Measurements from ENCODE around the gene PRCC. TPM values are rescaled to one million over a fixed set of nuclear protein-coding genes. Genes with fewer than 3 reads are reported as not detected.

The PRCC gene
- polyA plus RNA-seq, 4 donors: 101 to 123 (median 105) TPM

- DNase-seq (ENCODE audit: low read depth in 4 of 4, low spot score in 2 of 4): no peak
Observed at GRCh38 chr1:156811168-156811567, 43.8 kb downstream of the PRCC start.

GRCh38 chr1:156812293-156812990 is 45.1 kb downstream of the PRCC start:
- no peak for DNase-seq (ENCODE audit: low read depth in 4 of 4, low spot score in 2 of 4)

- no peak for DNase-seq (ENCODE audit: low read depth in 4 of 4, low spot score in 2 of 4)
Observed at GRCh38 chr1:156813298-156813697, 46.0 kb downstream of the PRCC start.

GRCh38 chr1:156813750-156814570 is 46.6 kb downstream of the PRCC start:
- DNase-seq (ENCODE audit: low read depth in 4 of 4, low spot score in 2 of 4): no peak

GRCh38 chr1:156814571-156815260 is 47.4 kb downstream of the PRCC start:
- DNase-seq (ENCODE audit: low read depth in 4 of 4, low spot score in 2 of 4): no peak

GRCh38 chr1:156815307-156815826 is 48.0 kb downstream of the PRCC start:
- DNase-seq (ENCODE audit: low read depth in 4 of 4, low spot score in 2 of 4): peak in 2 of 4 donors; percentile 70 to 74

- DNase-seq (ENCODE audit: low read depth in 4 of 4, low spot score in 2 of 4): no peak
Observed at GRCh38 chr1:156815961-156816422, 48.7 kb downstream of the PRCC start.

- no peak for DNase-seq (ENCODE audit: low read depth in 4 of 4, low spot score in 2 of 4)
Observed at GRCh38 chr1:156816561-156817328, 49.4 kb downstream of the PRCC start, which contains the start of gene SH2D2A. TSS of gene SH2D2A (minus strand) at chr1:156816848. CDS start at chr1:156816708, 140 bp downstream.

GRCh38 chr1:156821801-156822200 is 54.5 kb downstream of the PRCC start:
- no peak for DNase-seq (ENCODE audit: low read depth in 4 of 4, low spot score in 2 of 4)

GRCh38 chr1:156822680-156823079 is 55.3 kb downstream of the PRCC start:
- DNase-seq (ENCODE audit: low read depth in 4 of 4, low spot score in 2 of 4): no peak

- DNase-seq (ENCODE audit: low read depth in 4 of 4, low spot score in 2 of 4): no peak
Observed at GRCh38 chr1:156823210-156823790, 56.0 kb downstream of the PRCC start.

GRCh38 chr1:156826630-156827029 is 59.3 kb downstream of the PRCC start:
- no peak for DNase-seq (ENCODE audit: low read depth in 4 of 4, low spot score in 2 of 4)

GRCh38 chr1:156828400-156829124 is 61.2 kb downstream of the PRCC start:
- no peak for DNase-seq (ENCODE audit: low read depth in 4 of 4, low spot score in 2 of 4)

GRCh38 chr1:156832434-156832833 is 65.1 kb downstream of the PRCC start:
- DNase-seq (ENCODE audit: low read depth in 4 of 4, low spot score in 2 of 4): no peak

- no peak for DNase-seq (ENCODE audit: low read depth in 4 of 4, low spot score in 2 of 4)
Observed at GRCh38 chr1:156833603-156834002, 66.3 kb downstream of the PRCC start.

- no peak for DNase-seq (ENCODE audit: low read depth in 4 of 4, low spot score in 2 of 4)
Observed at GRCh38 chr1:156834322-156834721, 67.0 kb downstream of the PRCC start.

GRCh38 chr1:156836041-156836654 is 68.8 kb downstream of the PRCC start:
- no peak for DNase-seq (ENCODE audit: low read depth in 4 of 4, low spot score in 2 of 4)

GRCh38 chr1:156836892-156837291 is 69.6 kb downstream of the PRCC start:
- DNase-seq (ENCODE audit: low read depth in 4 of 4, low spot score in 2 of 4): no peak

GRCh38 chr1:156838972-156839371 is 71.6 kb downstream of the PRCC start:
- no peak for DNase-seq (ENCODE audit: low read depth in 4 of 4, low spot score in 2 of 4)
